NCI-H1694 (cell line): Measurements from ENCODE around the gene TRIM16.
A peak's percentile ranks its signal among the peaks of the same experiment; 100 is the strongest.
"Not testable (repeated sequence)": the region's sequence is repeated elsewhere in the genome, so short reads cannot be mapped to it uniquely, and the experiment has no call there.

Source experiments
- DNase-seq: peaks from one replicate; lab custom pipeline; 2025; lab: John Stamatoyannopoulos, UW

The TRIM16 gene

DNA sequence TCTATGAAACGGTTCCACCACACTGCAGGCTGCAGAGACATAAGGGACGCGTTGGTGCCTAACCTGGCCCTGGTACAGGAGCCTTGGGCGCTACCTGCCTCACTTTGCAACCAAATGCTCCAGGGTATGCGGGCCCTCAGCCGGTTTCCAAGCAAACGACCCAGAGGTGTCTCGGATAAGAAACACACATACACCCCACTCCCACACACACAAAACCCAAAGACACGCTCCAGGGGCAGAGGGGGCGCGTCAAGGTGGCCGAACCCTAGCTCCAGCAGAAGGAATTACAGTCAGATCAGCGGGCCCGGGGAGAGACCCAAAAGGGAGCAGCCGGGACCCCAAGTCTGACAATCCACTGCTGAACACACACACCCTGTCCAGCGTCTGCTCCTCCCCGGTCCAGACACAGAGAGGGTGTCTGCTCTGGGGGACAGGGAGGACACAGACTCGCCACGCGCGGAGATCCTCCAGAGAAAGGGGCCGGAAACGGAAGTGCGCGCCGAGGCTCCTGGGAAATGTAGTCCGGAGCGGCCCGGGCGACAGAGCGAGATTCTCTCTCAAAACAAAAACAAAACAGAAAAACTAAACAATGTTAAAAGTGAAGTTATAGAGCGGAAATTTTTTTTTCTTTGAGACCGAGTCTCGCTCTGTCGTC lies at the start of gene TRIM16:
Gene TRIM16 (minus strand): TSS at position 488 of the 655 bp plus-strand sequence. CDS start 32,702 bp downstream, outside the sequence.
- peak; percentile 22 for DNase-seq

DNA sequence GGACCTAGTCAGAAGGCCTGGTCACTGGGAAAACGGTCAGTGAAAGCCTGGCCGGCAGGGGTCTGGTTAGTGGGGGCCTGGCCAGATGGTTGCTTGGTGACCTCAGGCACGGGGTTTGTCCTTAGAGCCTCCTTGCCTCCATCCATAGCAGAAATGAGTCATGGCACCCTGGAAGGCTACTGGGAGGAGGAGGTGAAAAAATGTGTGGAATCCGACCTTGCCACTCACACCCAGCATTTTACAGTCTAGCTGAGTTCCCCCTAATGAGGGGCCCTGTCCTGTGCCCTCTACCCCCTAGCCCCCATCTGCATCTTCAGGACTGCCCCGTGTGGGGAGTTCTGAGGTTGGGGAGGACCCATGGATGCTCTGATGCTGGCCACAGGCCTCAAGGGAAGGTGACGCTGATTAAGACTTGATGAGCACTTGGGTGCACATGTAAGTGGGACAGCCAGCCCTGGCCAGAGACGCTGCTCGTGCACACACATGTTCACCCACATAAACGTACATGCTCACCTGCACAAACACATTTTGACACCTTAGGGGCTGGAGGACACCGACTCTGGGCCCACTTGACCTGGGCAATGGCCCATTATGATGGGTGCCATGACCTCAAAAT lies 49.2 kb upstream of the TRIM16 start:
- not testable (repeated sequence) for DNase-seq

DNA sequence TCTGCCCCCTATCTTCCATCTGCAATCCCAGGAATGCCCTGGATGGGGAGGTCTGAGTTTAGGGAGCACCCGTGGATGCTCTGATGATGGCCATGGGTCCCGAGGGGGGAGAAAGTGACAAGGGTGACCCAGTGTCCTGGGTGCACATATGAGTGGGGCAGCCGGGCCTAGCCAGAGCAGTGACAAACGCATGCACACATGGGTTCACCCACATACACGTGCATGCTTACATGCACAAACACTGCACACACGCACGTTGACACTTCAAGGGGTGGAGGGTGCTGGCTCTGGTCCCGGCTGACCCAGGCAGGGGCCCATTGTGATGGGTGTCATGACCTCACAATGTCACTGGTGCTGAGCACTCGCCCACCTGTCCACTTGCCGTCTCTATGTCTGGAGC lies 47.8 kb upstream of the TRIM16 start, which contains the start of gene TBC1D26:
Gene TBC1D26 (plus strand): TSS at position 384 of the 400 bp plus-strand sequence. CDS start 3,066 bp downstream, outside the sequence.
- not testable (repeated sequence) for DNase-seq

DNA sequence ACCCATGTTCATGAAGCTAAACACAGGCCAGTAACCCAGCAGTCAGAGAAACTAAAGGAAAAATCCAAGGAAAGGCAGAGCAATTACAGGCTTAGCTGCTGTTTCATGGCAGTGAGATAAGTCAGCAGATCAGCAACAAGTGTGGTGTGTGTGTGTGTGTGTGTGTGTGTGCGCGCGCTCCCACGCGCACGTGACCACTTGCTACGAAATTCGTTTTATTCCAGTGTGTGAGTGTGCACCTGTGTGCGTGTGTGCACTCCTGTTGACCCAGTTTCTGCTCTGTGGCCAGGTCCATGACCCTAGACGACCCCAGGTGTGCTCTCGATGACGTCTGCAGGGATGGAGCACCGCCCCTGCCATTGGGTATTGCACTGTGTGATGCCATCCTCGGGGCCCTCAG lies 46.4 kb upstream of the TRIM16 start:
- not testable (repeated sequence) for DNase-seq

DNA sequence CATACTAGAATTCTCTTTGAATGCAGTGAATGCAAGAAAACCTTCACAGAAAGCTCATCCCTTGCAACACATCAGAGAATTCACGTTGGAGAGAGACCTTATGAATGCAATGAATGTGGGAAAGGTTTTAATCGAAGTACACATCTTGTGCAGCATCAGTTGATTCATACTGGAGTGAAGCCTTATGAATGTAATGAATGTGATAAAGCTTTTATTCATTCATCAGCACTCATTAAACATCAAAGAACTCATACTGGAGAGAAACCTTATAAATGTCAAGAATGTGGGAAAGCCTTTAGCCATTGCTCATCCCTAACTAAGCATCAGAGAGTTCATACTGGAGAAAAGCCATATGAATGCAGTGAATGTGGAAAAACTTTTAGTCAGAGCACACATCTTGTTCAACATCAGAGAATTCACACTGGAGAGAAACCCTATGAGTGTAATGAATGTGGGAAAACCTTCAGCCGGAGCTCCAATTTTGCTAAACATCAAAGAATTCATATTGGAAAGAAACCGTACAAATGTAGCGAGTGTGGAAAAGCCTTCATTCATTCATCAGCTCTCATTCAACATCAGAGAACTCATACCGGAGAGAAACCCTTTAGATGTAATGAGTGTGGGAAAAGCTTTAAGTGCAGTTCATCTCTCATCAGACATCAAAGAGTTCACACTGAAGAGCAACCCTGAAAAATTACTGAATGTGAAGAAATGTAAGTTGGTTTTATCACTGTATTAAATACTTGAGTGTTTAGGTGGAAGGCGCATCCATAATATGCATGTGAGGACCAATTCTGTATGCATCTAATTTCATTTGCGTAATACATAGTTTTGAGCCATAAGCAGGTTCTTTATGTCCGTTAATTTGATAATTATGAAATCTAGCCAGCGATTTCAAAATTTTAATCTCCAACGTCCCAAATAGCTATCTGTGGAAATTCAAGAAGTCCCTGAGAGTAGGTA lies 32.8 kb upstream of the TRIM16 start:
- DNase-seq: not testable (repeated sequence)

DNA sequence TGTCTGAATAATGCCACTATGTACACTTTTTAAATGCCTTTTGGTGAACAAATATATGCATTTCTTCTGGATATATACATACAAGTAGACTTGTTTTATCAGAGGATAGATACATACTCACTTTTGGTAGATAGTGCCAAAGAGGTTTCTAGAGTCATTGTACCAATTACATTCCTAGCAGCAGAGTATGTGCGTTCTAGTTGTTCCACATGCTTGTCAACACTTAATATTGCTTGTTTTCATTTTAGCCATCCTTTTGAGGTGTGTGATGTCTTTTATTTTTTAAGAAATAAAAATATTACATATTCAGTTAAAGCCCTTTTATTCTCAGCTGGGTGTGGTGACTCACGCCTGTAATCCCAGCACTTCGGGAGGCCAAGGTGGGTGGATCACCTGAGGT lies 24.8 kb upstream of the TRIM16 start:
- DNase-seq: not testable (repeated sequence)

DNA sequence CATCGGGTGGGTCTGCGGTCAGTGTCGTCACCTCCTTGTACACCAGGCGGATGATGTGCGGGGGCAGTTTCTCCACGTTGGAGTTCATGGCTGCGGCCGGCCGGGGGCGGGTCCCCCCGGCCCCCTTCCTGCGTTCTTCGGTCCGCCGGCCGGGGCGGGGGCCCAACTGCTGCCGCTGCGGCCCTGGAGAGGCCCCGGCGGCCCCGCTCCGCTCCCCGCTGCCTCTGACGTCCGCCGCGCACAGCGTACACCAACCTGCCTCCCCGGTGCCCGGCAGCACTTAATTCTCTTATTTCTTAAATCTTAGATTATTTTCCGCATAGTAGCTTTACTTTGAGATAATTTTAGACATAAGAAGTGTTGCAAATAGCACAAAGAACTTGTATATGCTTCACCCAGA lies 20.7 kb upstream of the TRIM16 start:
- not testable (repeated sequence) for DNase-seq

DNA sequence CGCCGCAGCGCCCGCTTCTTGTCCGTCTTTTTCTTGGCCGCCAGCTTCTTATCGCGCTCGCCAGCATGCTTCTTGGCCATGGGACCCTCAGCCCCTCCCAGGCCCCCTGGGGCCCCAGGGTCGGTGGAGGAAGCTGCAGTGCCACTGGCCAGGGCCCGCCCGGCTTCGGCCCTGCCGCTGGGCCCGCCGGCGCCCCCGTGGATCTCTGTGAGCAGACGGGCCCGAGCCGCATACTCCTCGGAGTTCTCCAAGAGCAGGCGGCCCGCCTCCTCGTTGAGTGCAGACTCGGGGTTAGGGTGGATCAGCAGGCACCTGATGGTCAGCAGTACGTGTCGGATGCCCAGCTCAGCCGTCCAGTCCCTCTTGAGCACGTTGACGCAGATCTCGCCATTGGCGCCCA lies 20.1 kb upstream of the TRIM16 start:
- DNase-seq: not testable (repeated sequence)

DNA sequence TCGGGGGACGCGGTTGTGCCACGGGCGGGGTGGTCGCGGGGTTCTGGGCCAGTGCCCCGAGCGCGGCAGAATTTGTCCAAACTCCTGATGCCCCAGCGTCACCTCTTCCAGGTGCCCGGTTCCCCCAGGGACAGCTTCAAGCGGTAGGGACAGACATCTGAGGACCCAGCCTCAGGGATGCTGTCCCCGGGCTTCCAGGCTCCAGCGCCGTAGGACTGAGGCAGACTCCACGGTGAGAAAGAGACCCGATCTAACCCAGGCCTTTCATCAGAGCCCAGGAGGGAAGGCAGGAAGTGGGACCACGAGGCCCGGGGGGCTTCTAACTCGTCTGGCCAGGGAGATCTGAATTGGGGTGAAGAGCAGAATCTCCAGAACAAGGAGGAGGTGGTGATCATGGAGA lies 15.8 kb upstream of the TRIM16 start:
- DNase-seq: not testable (repeated sequence)

DNA sequence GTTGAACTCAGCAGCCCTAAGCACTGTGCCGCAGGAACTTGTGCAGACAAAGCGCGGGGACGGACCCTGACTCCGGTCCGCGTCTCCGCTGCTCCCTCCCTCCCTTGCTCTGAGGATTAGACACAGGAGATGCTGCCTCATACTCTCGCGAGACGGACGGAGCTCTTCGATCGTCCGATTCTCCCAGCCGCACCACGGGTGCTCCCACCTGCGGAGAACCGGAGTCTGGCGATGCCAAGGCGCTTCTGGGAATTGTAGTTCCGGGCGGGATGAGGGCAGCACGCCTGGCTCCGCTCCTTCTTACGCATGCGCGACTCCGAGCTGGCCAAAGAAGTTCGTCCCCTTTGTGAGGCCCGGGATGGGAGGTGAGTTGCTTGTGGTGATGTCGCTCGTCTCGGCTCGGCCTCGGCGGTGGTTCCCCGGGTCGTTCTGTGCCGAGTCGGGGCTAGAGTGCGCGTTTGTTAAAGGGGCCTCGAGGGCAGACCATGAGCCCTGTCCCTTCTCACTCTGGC lies 15.4 kb upstream of the TRIM16 start, which contains the start of gene ZNF286A:
Gene ZNF286A (plus strand): TSS at position 340 of the 512 bp plus-strand sequence. CDS start 578 bp downstream, outside the sequence.
- DNase-seq: peak; percentile 100

DNA sequence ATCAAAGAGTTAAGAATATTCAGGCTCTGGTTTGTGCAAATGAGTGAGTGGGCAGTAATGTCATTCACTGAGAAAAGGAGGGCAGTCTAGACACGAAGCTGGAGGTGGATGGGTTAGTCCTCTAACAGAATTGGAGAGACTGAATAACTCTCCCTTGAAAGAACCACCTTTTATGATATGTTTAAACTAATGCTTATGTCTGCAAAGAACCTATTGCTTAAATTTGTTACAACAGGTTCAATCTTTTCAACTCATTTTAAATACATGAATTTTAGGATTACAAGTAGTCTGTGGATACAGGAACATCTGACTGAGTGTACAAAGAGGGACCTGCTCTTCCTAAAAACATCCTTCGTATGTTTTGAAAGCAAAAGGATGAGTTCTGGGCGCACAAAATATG lies 14.9 kb upstream of the TRIM16 start:
- not testable (repeated sequence) for DNase-seq

DNA sequence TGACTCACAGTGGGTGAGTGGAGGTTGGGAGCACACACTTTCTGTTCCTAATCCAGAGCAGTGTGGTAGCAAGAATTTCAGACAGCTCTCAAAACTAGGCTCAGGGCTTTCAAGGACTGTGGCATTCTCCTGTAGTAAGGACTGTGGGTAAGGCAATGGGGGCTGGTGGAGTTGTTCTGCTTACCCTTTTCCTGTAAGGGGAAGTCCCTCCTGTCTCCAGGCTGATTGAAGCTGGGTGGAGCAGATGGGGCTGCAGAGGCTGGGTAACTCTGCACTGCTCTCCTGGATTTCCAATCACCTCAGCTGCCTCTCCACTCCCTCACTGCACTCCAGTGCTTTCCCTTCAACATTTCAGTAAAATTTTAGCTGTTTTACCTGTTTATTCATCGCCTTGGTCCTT lies 3.4 kb upstream of the TRIM16 start:
- not testable (repeated sequence) for DNase-seq

DNA sequence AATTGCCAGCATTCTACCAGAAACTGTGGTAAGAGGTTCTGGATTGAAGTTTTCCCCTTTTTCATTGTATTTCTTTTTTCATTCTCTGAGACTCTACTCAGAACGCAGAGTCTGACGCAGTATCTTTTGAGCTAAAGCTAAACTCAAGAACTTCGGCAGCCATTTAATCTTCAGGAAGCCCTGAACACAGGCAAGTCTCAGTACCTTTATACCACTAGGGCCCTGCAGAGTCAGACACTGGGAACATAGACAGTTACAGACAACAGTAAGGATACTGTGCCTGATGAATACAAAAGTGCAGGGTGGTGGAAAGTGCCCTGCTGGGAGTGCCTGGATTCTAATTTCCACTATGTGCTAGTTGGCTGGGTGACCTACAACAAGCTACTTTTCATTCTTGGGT lies 976 bp downstream of the TRIM16 start:
- not testable (repeated sequence) for DNase-seq

DNA sequence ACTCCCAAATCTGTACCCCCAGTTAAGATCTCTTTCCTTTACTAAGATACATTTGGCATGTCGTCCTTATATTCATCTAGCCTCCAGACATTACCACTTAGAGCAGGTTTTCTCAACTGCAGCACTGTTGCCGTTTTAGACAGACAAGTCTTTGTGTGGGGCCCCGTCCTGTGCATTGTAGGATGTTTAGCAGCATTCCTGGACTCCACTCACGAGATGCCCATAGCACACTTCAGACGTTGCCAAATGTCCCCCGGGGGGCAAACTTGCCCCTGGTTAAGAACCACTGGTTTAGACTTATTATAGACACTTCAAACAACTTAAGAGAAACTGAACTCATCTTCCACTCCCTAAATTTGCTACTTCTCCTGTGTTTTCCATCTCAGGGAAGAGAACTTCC lies 8.1 kb downstream of the TRIM16 start:
- not testable (repeated sequence) for DNase-seq

DNA sequence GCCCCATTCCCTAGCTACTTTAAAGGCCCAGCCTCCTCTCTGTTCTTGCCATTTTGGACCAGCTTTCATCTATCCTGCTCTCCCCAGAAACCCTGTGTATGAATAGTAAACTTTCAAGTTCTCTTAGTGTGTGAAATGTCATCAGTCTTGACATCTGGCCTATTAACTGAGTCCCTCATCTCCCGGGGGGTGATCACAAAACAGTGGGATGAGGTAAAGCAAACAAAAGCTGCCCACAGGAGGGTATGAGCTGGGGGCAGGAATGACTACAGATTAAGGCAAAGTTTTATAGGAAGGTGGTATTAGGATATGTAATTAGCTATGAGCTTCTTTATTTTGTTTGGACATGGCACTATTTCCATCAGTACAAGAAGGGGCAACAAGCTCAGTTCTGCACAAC lies 9.5 kb downstream of the TRIM16 start:
- DNase-seq: not testable (repeated sequence)

DNA sequence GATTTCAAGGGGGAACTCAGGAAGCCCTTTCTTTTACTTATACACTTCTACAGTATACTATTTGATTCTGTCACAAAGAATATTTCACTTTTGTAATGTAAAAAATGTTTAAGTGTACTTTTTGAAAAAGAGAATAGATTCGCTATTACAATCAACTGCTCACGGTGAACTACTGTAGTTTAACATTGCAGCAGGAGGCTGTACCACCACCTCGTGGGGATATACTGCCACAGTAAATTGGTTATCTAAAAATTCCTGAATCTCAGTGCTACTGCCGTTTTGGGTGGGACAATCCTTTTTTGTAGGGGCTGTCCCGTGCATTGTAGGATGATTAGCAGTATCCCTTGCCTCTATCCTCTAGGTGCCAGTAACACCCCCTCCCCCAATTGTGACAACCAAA lies 14.6 kb downstream of the TRIM16 start:
- DNase-seq: not testable (repeated sequence)

DNA sequence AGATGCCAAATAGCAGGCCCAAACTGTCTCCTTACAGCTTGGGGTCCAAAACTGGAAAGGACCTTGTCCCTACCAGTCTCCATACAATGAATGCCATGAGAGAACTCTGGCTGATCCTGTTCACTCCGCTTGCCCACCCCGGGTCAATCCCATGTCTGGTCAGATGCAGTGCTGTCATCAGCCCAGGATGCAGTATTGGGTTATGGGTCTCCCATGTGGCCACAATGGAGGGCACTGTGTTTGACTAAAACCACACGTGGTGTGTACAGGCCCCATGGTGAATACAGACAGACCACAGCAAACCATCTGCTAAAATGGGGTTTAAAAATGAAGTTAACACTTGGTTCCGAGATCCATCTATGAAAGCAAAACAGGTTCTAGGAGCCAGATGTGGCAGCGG lies 20.4 kb downstream of the TRIM16 start:
- no peak for DNase-seq

DNA sequence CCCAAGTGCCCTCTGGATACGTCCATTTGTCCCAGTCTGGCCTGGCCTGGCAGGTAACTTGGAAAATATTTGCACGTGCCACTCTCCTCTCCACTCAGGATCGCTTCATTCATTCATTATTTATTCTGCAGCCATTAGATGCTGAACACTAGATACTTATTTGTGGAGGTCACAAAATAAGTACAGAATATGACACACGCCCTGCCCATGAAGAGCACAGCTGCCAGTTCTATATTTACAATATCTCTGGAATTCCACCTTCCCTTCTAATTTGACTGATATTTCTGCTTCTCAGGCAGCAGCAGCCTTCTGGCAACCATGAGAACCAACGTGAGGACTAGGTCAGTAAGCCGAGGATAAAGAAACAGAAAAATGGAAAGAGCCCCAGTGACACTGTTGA lies 20.9 kb downstream of the TRIM16 start:
- DNase-seq: no peak

DNA sequence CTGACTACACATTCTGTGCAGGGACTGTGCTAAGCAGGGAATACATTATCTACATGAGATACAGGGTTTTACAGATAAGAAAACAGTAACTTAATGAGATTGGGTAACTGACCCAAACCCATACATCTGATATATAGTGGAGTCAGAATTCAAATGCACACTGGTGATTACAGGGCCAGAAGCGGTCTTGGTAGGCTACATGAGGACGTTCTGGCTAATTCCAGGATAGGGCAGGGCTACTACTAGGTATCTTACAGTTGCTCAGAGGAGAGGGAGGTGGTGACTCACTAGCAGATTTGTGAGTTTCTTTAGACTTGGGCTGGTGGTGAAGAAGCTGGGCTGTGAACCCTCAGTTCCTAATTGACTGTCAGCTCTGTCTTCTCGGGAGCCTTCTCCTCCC lies 21.4 kb downstream of the TRIM16 start:
- no peak for DNase-seq

DNA sequence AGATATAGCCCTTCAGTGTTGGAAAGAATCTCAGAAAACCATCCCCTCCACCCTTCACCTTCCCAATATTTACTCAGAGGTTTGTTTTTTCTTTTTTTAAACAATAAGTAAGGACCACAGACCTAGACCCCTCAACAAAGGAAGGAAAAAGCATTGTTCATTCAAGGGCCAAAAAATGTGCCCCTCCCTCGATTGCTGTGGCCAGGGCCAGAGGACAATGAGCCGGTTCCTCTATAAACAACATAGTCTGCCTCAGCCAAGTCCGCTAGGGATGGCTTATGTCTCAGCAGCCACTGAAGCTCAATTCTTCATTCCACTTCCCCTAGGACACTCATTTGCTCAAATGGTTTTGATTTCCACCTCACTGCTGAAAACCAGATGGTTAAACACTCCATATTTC lies 24.0 kb downstream of the TRIM16 start:
- no peak for DNase-seq

DNA sequence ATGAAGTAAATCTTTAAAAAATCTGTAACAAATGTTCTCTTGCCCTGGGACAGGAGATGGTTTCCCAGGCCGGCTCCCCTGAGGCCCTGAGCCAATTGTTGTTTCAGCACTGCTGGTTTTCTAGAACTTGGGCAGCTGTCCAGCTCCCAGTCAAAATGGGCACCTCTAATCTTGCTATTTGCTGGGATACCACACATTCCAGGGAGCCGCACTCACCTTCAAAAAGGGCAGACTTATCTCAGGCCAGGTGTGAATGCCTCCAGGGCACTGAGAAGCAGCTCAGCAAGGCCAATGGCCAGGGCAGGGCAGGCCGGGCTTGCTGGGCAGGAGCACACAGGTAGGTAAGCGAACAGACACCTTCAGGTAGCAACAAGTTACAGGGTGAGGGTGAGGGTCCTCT lies 24.4 kb downstream of the TRIM16 start:
- no peak for DNase-seq

DNA sequence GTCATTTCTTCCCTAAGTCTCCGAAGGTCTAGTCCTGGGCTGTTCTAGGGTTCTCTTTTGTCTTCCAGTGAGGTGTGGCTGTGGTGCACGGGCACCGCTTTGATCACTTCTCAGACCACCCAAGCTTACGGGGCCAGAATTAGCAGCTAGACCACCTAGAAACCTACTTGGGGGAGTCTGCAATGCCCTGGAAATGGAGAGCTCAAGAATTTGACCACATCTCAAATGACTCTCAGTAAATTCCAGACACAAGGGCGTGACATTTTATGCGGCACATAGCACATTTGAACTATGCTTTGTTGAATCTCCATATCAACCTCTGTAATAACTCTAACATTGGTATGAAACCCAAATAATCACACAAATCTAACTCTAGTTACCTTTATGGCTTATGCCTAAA lies 24.9 kb downstream of the TRIM16 start:
- no peak for DNase-seq
